Fibroblast of skin of back (primary cell): Measurements from ENCODE around the gene FLII.
A peak's percentile ranks its signal among the peaks of the same experiment; 100 is the strongest.

Experiments
- DNase-seq: peaks from one replicate; pipeline ENCODE4 v3.0.0-alpha.2; 2013

Gene FLII

GRCh38 chr17:18260332-18261145 lies 2.0 kb upstream of the FLII start, which contains the start of gene MIEF2:
MIEF2 (plus strand) TSS chr17:18260662; CDS start chr17:18262721, 2,059 bp downstream.
- peak; percentile 93 for DNase-seq

DNA sequence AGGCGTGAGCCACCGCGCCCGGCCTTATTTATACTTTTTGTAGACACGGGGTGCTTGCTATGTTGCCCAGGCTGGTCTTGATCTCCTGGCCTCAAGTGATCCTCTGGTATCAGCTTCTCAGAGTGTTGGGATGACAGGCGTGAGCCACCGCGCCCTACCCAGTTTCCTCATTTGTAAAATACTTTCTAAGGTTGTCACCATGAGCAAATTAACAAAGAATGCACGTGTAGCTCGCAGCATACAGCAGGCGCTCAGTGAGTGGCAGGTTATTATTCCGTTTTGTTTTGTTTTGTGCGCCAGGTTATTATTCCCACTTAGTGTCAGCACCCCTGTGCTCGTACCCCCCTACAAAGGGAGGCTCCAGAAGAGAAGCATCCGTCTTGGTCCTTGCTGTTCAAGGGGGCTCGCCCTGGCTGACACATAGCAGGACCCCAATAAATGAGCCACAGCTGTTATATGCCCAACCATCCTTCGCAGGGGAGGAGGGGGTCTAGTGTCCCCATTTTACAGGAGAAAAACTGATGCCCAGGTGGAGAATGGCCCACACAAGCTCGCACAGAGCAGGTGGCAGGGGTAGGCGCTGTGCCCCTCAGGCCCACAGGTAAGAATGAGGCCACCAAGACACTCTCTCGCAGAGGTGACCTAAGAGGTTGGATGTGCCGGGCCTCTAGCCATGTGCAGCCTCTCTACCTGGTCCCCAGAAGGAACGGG lies 1.2 kb upstream of the FLII start:
- peak; percentile 54 for DNase-seq

DNA sequence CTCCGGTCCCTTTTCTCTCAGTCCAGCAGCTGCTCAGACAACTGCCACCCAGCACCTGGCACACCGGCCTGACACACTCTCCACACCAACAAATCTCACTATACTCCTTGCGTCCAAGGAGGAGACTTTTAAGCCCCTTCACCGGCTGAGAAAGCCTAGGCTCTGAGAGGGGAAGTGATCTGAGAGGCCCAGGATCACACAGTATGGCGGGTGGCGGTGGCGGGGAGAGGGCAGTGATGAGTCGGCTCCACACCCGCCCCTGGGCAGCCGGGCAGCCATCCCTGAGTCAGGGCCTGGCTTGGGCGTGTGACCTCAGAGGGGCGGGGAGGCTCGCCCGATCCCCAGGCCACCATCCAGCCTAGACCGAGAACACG lies 569 bp downstream of the FLII start:
- peak; percentile 74 for DNase-seq

DNA sequence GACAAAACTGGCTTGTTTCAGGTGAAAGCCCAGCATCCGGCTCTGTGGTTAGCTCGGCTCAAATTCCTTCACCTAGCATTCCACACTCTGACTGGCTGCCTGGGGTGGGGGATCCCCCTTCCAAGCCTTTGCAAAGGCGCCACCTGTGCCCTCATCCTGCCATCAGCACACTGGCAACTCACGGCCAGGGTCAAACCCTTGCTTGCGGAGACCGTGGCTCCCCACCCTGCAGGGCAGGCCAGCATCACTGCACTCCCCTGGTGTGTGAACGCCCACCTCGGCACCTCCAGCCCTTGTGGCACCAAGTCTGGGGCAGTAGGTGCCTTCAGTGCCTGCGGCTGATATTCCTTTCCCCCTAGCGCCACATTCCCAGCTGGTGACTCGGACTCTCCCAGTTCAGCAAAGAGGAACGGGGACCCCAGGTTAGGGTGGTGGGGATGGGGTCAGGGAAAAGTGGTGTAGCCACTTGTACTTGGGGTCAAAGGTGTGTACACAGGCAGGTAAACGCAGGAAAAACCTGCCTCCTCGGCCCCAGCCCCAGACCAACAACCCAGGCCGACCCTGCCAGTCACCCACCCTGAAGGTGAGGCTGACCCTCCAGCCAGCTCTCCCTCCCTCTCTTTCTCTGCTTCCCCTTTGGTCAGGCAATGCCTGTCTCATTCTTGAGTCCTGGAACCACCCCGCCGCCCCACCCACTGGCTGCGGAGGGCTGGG lies 1.1 kb downstream of the FLII start:
- DNase-seq: peak; percentile 13

DNA sequence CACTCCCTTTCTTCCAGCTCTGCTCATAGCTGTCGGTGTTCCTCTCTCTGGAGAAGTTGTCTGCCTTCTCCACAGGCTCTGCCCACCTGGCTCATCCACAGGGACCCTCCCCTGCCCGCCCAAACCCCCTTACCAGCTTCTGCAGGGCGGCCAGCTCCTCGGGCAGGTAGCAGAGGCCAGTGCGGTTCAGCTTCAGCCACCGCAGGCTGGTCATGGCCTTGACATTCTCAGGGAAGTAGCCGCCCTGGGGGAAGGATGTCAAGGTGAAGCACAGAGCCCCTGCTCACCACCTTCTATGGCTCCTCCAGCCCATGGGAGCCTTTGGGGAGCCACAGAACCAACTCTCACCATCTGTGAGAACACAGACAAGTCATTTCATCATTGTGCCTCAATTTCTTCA lies 1.8 kb downstream of the FLII start:
- no peak for DNase-seq

DNA sequence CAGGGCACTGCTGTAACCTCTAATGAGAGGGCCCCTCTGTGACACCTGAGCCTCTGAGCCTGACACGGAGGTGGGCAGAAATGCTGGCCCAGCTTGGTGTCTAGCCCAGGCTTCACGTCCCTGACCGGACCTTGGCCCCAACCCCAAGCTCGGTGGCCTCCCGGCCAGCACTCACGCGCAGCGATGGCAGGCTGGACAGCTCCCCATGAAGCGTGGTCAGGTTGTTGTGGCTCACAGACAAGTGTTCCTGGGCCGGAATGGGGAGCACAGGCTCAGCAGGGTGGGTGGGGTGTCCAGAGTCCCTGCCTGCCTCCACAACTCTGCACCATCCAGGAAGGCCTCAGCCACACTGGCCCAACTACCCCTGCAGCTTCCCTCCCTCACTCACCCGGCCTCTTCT lies 2.2 kb downstream of the FLII start:
- DNase-seq: no peak

GRCh38 chr17:18254888-18255649 lies 3.5 kb downstream of the FLII start:
- no peak for DNase-seq

DNA sequence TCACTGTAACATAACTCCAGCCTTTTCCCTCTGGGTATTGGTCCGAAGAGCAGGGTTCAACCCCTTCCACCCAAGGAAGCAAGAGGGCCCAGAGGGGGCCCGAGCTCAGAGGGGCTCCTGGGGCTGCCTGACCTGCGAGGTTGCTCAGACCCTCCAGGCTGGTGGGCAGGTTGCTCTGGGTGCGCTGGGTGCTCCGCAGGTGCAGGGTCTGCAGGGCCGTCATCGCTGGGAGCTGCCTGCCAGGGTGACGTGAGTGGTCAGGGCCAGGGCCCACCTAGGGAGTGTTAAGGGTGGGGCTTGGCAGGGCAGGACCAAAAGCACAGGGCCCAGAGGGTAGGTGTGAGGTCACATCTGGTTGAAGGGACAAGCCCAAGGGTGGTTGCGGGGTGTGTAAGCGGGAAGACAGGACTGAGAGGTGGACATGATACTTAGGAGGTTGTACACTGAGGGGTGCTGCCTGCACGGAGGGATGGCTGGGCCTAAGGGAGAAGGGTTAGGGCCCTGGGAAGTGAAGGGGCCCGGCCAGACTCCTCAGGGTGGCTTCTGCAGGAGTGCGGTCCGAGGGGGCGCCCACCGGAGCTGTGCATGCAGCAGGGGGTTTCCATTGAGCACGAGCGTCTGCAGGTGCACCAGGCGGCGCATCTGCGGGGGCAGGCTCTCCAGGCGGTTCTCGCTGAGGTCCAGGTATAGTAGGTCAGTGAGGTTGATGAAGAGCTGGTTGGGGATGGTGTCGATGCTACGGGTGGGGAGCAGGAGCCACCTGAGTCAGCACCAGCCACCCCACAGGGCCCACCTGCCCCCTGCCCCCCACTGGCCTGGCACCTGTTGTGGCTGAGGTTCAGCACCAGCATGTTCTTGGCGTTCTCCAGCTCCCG lies 4.4 kb downstream of the FLII start:
- DNase-seq: no peak

- DNase-seq: no peak
Observed at GRCh38 chr17:18253187-18253884, 5.2 kb downstream of the FLII start.

GRCh38 chr17:18252160-18252559 lies 6.4 kb downstream of the FLII start:
- no peak for DNase-seq

GRCh38 chr17:18251204-18251603 lies 7.3 kb downstream of the FLII start:
- DNase-seq: no peak

- no peak for DNase-seq
Observed at GRCh38 chr17:18250708-18251107, 7.8 kb downstream of the FLII start.

DNA sequence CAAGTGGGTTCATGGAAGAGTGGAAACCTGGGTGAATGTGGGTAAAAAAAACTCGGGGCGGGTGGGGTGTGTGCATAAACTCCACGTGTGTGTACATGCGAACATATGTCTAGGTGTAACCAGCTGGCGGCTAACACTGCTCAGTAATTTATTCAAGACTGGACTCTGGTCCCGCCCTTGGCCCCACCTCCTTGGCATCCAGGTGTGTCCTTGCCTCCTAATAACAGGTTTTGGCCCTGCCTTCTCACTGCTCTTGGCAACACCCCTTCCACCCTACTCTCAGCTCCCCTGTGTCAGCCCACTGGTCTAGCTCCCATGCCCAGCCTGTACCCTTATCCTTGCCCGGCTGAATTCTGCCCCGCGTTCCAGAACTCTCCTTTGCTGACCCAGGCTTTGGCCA lies 8.3 kb downstream of the FLII start:
- no peak for DNase-seq

- no peak for DNase-seq
Observed at GRCh38 chr17:18248811-18249210, 9.7 kb downstream of the FLII start.

DNA sequence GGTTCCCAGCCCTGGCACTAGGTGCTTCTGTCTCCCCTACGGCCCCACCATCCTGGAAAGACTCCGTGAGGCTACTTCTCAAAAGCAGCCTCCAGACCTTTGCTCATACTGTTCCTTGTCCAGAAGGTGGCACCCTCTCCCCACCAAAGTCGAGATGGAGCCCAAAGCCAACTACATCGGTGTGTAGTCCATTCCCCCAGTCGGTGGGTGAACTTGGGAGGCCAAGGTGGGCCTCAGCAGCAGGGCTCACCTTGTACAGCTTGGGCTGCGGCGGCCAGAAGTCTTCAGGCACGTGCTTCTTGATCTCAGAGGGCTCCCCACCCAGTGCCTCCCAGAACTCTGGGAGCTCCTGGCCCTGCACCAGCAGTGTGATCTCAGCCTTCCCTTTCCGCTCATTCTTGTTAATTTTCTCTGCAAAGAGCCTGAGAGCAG lies 10.2 kb downstream of the FLII start:
- peak; percentile 70 for DNase-seq

- DNase-seq: no peak
Observed at GRCh38 chr17:18247613-18248001, 10.9 kb downstream of the FLII start.

DNA sequence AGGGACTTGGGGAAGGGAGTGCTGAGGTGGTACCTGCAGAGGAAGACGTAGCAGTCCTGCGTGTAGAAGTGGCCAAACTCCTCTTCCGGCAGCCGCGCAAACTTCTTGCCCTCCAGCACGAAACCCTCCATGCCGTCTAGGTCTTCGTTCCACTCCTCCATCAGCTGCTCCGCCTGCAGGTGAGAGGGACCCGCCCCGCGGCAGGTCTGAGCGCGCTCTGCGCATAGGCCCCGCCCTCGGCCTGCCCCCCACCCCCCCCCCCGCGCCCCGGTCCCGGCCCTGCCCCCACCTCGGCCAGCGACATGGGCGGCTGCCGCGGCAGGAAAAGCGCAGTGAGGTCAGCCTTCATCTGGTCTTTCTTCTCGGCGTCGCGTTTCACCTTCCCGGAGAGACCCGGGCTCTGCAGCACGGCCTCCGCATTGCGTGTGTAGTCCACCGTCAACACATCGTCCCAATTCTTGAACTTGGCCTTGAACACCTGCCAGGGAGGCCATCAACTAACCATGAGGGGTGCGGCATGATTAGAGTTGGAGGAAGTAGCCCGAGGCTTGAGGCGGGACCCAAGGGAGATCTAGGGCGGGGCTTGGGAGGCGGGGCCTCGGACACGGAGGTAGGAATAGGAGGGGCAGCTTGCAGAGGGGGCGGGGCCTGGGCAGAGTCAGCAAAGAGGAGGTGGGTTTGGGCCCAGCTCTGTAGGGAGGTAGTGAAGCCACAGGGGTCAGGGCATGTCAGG lies 11.5 kb downstream of the FLII start:
- DNase-seq: peak; percentile 37

GRCh38 chr17:18246109-18246725 lies 12.3 kb downstream of the FLII start:
- DNase-seq: no peak

DNA sequence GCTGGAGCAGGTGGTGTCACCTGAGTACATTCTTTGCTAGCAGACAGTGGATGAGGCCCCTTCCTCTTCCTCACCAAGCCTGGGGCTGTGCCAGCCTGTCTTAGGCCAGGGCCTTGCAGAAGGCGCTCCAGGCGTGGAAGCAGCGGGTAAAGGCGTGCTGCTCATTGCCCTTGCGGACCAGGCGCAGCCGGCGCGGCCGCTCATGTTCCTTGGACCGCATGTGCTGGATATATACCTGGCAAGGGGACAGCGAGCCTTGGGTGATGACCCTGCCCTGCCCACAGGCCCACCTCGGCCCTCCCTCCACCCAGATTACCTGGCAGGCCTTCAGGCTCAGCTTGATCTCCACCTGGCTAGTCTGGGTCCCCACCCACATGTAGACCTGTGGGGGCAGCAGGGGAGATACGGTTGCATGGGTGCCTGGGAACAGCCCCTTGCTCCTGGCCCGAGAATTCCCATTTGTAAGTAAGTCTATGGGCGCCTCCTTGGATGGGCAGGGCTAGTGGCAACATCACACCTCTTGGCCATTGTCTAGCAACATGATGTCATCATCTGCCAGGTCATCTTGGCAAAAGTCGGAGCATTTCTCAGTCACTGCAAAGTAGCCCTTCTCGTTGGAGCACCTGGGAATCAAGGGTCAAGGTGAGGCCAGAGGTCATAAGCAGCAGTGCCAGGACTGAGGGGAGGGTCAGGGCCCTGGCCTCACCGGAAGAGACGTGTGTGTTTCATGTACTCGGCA lies 13.3 kb downstream of the FLII start:
- no peak for DNase-seq
